GM12865 (cell line): ENCODE measurements around the gene VASN.
A peak's percentile ranks its signal among the peaks of the same experiment; 100 is the strongest.

Experiments
- DNase-seq: peaks from one replicate; pipeline ENCODE4 v3.0.0; 2010; ENCODE audit warnings: low read depth
- H3K4me3 ChIP-seq: 2 replicates; pipeline ENCODE4 v1.5.1; 2011; ENCODE audit warnings: mild to moderate bottlenecking, low read depth, low read length, control low read depth
- CTCF ChIP-seq: IDR thresholded peaks from 2 replicates; pipeline ENCODE4 v1.5.1; 2011; ENCODE audit warnings: low read length, control low read depth, low read depth, inconsistent platforms; ENCODE audit not compliant: insufficient read depth; ENCODE audit errors: missing control alignments

VASN gene

GRCh38 chr16:4402439-4403132 is 30.9 kb downstream of the VASN start:
- H3K4me3 ChIP-seq = no peak overlapping the region
- DNase-seq = peak; percentile 71
- TF ChIP-seq CTCF = peak; percentile 89

GRCh38 chr16:4403133-4403949 is 31.7 kb downstream of the VASN start:
- H3K4me3 ChIP-seq = no peak overlapping the region
- no peak for TF ChIP-seq CTCF
- DNase-seq = no peak

GRCh38 chr16:4404247-4404966 is 32.8 kb downstream of the VASN start:
- TF ChIP-seq CTCF = peak; percentile 62
- peak; percentile 56 for DNase-seq
- H3K4me3 ChIP-seq = no peak overlapping the region

- no peak overlapping the region for H3K4me3 ChIP-seq
- no peak for DNase-seq
- TF ChIP-seq CTCF = no peak
Measured at GRCh38 chr16:4404967-4405696, 33.5 kb downstream of the VASN start.

- H3K4me3 ChIP-seq = no peak overlapping the region
- DNase-seq = no peak
- no peak for TF ChIP-seq CTCF
Measured at GRCh38 chr16:4407543-4408322, 36.1 kb downstream of the VASN start.

- TF ChIP-seq CTCF = no peak
- no peak overlapping the region for H3K4me3 ChIP-seq
- no peak for DNase-seq
Measured at GRCh38 chr16:4408323-4408690, 36.7 kb downstream of the VASN start.
